Measurements from ENCODE around the gene SSR4.

Gene SSR4

GRCh38 chrX:153766098-153766817, 28.2 kb upstream of the SSR4 start:
- Mint-ChIP-seq H3K4me3 (no peak overlapping the region), H3K27me3 (ENCODE audit: low read depth) (no peaks in the 10 kb centered on the region), H3K27ac (no peak overlapping the region), H3K9me3 (no peaks in the 10 kb centered on the region), H3K4me1 (ENCODE audit: low read depth) (peaks cover 6% of the 10 kb centered on the region), H3K36me3 (ENCODE audit: low read depth) (no peaks in the 10 kb centered on the region)

GRCh38 chrX:153766871-153767673, 27.4 kb upstream of the SSR4 start:
- Mint-ChIP-seq H3K27me3 (ENCODE audit: low read depth) (no peaks in the 10 kb centered on the region), H3K36me3 (ENCODE audit: low read depth) (no peaks in the 10 kb centered on the region), H3K4me1 (ENCODE audit: low read depth) (peaks cover 6% of the 10 kb centered on the region), H3K4me3 (no peak overlapping the region), H3K9me3 (no peaks in the 10 kb centered on the region), H3K27ac (no peak overlapping the region)

- H3K36me3 Mint-ChIP-seq (ENCODE audit: low read depth) = no peaks in the 10 kb centered on the region
- H3K27me3 Mint-ChIP-seq (ENCODE audit: low read depth) = no peaks in the 10 kb centered on the region
- no peaks in the 10 kb centered on the region for H3K9me3 Mint-ChIP-seq
- no peak overlapping the region for H3K4me3 Mint-ChIP-seq
- no peak overlapping the region for H3K27ac Mint-ChIP-seq
- H3K4me1 Mint-ChIP-seq (ENCODE audit: low read depth) = peaks cover 6% of the 10 kb centered on the region
Observed at GRCh38 chrX:153767674-153768055, 26.8 kb upstream of the SSR4 start.

- H3K36me3 Mint-ChIP-seq (ENCODE audit: low read depth) = no peaks in the 10 kb centered on the region
- peaks cover 6% of the 10 kb centered on the region for H3K4me1 Mint-ChIP-seq (ENCODE audit: low read depth)
- no peak overlapping the region for H3K27ac Mint-ChIP-seq
- H3K4me3 Mint-ChIP-seq = no peak overlapping the region
- H3K9me3 Mint-ChIP-seq = no peaks in the 10 kb centered on the region
- no peaks in the 10 kb centered on the region for H3K27me3 Mint-ChIP-seq (ENCODE audit: low read depth)
Observed at GRCh38 chrX:153768311-153769157, 25.9 kb upstream of the SSR4 start.

- no peak overlapping the region for H3K27ac Mint-ChIP-seq
- peaks cover 2% of the 10 kb centered on the region for H3K4me1 Mint-ChIP-seq (ENCODE audit: low read depth)
- no peaks in the 10 kb centered on the region for H3K27me3 Mint-ChIP-seq (ENCODE audit: low read depth)
- H3K9me3 Mint-ChIP-seq = no peaks in the 10 kb centered on the region
- H3K4me3 Mint-ChIP-seq = no peak overlapping the region
- H3K36me3 Mint-ChIP-seq (ENCODE audit: low read depth) = no peaks in the 10 kb centered on the region
Observed at GRCh38 chrX:153769158-153769864, 25.2 kb upstream of the SSR4 start.

- H3K4me1 Mint-ChIP-seq (ENCODE audit: low read depth) = peaks cover 2% of the 10 kb centered on the region
- H3K27ac Mint-ChIP-seq = no peak overlapping the region
- no peak overlapping the region for H3K4me3 Mint-ChIP-seq
- H3K36me3 Mint-ChIP-seq (ENCODE audit: low read depth) = no peaks in the 10 kb centered on the region
- no peaks in the 10 kb centered on the region for H3K27me3 Mint-ChIP-seq (ENCODE audit: low read depth)
- no peaks in the 10 kb centered on the region for H3K9me3 Mint-ChIP-seq
Observed at GRCh38 chrX:153769865-153770600, 24.4 kb upstream of the SSR4 start.

- no peaks in the 10 kb centered on the region for H3K9me3 Mint-ChIP-seq
- no peaks in the 10 kb centered on the region for H3K27me3 Mint-ChIP-seq (ENCODE audit: low read depth)
- no peak overlapping the region for H3K27ac Mint-ChIP-seq
- peaks cover 2% of the 10 kb centered on the region for H3K4me1 Mint-ChIP-seq (ENCODE audit: low read depth)
- H3K4me3 Mint-ChIP-seq = no peak overlapping the region
- no peaks in the 10 kb centered on the region for H3K36me3 Mint-ChIP-seq (ENCODE audit: low read depth)
Observed at GRCh38 chrX:153770601-153771414, 23.7 kb upstream of the SSR4 start.

- Mint-ChIP-seq H3K4me1 (ENCODE audit: low read depth) (peaks cover 1% of the 10 kb centered on the region), H3K27me3 (ENCODE audit: low read depth) (no peaks in the 10 kb centered on the region), H3K4me3 (no peak overlapping the region), H3K36me3 (ENCODE audit: low read depth) (no peaks in the 10 kb centered on the region), H3K27ac (no peak overlapping the region), H3K9me3 (no peaks in the 10 kb centered on the region)
Observed at GRCh38 chrX:153771415-153772315, 22.8 kb upstream of the SSR4 start.

- H3K4me1 Mint-ChIP-seq (ENCODE audit: low read depth) = peaks cover 1% of the 10 kb centered on the region
- no peak overlapping the region for H3K4me3 Mint-ChIP-seq
- no peak overlapping the region for H3K27ac Mint-ChIP-seq
- no peaks in the 10 kb centered on the region for H3K27me3 Mint-ChIP-seq (ENCODE audit: low read depth)
- no peaks in the 10 kb centered on the region for H3K36me3 Mint-ChIP-seq (ENCODE audit: low read depth)
- H3K9me3 Mint-ChIP-seq = no peaks in the 10 kb centered on the region
Observed at GRCh38 chrX:153772316-153773217, 21.9 kb upstream of the SSR4 start.

GRCh38 chrX:153773218-153773611, 21.3 kb upstream of the SSR4 start:
- H3K27ac Mint-ChIP-seq = no peak overlapping the region
- H3K4me1 Mint-ChIP-seq (ENCODE audit: low read depth) = peaks cover 1% of the 10 kb centered on the region
- no peaks in the 10 kb centered on the region for H3K36me3 Mint-ChIP-seq (ENCODE audit: low read depth)
- no peak overlapping the region for H3K4me3 Mint-ChIP-seq
- H3K9me3 Mint-ChIP-seq = no peaks in the 10 kb centered on the region
- H3K27me3 Mint-ChIP-seq (ENCODE audit: low read depth) = no peaks in the 10 kb centered on the region

GRCh38 chrX:153773741-153774575, 20.5 kb upstream of the SSR4 start:
- no peaks in the 10 kb centered on the region for H3K36me3 Mint-ChIP-seq (ENCODE audit: low read depth)
- H3K9me3 Mint-ChIP-seq = no peaks in the 10 kb centered on the region

More at GRCh38 chrX:153773741-153774575, 20.5 kb upstream of the SSR4 start:
- Mint-ChIP-seq H3K4me3 (no peak overlapping the region), H3K27me3 (ENCODE audit: low read depth) (no peaks in the 10 kb centered on the region), H3K27ac (no peak overlapping the region), H3K4me1 (ENCODE audit: low read depth) (peaks cover 1% of the 10 kb centered on the region)
